ENCODE results near the gene RNF121. TPM values are rescaled to one million over a fixed set of nuclear protein-coding genes. Genes with fewer than 3 reads are reported as not detected.

RNF121 gene
- total and polyA plus RNA-seq, 2 of the 4 experiments (the other 2 are of a cell fraction), result 43.4 to 88.7 TPM

GRCh38 chr11:72024069-72024754 lies 95.4 kb downstream of the RNF121 start:
- ATAC-seq (ENCODE audit: low read depth) (no peak), DNase-seq (no peak)
- Histone ChIP-seq H3K9me1 (ENCODE audit: insufficient read depth, low read length) (no peaks in the 10 kb centered on the region), H3K9me3 (ENCODE audit: control insufficient read depth, insufficient read depth, low read length) (no peaks in the 10 kb centered on the region), H3K27me3 (ENCODE audit: control insufficient read depth, insufficient read depth, low read length) (no peaks in the 10 kb centered on the region), H2AK9ac (replicated peaks; ENCODE audit: low read depth, low read length, poor library complexity) (no peak overlapping the region), H3K79me1 (ENCODE audit: low read depth in 1 of 2, low read length in 2 of 2) (peaks cover 62 to 69% of the 10 kb centered on the region in 2 experiments), H3K4ac (ENCODE audit: low read depth, low read length) (peak overlapping the region; percentile 28; the same call in 1 of the 2 replicates), H3K14ac (replicated peaks; ENCODE audit: low read depth, low read length) (no peak overlapping the region), H4K5ac (ENCODE audit: low read depth, low read length) (no peak overlapping the region), H3K27ac (ENCODE audit: insufficient read depth, low read length) (no peak overlapping the region; the same call in 1 of the 2 replicates), H2AFZ (replicated peaks; ENCODE audit: low read length, poor library complexity) (no peak overlapping the region), H3K4me2 (ENCODE audit: low read depth, low read length) (no peak overlapping the region), H3K23ac (ENCODE audit: low read depth, low read length) (0 out of 2 replicates have a peak overlapping the region, but pooled peaks have one; percentile 54), H3K18ac (ENCODE audit: low read depth, low read length) (no peak overlapping the region), H3K4me1 (ENCODE audit: control insufficient read depth, insufficient read depth, low read length) (peaks cover 9% of the 10 kb centered on the region), H3K56ac (ENCODE audit: extremely low read depth, insufficient read depth, low read length) (no peak overlapping the region), H2BK20ac (ENCODE audit: low read depth, low read length) (no peak overlapping the region), H2BK120ac (ENCODE audit: low read depth, low read length) (no peak overlapping the region), H2AK5ac (ENCODE audit: low read depth, low read length) (0 out of 2 replicates have a peak overlapping the region, but pooled peaks have one; percentile 14), H3K4me3 (ENCODE audit: insufficient read depth, low read depth, low read length) (no peak overlapping the region), H2BK5ac (ENCODE audit: low read depth, low read length, poor library complexity, severe bottlenecking) (peak overlapping the region; percentile 28), H4K8ac (ENCODE audit: low read depth in 2 of 2, low read length in 2 of 2) (no peak overlapping the region), H3K36me3 (ENCODE audit: control insufficient read depth, insufficient read depth, low read length) (peaks cover 72% of the 10 kb centered on the region), H4K91ac (ENCODE audit: insufficient read depth, low read depth, low read length) (no peak overlapping the region), H4K20me1 (ENCODE audit: insufficient read depth, low read length) (peaks cover 24% of the 10 kb centered on the region), H2BK15ac (ENCODE audit: low read depth, low read length) (no peak overlapping the region; the same call in 2 of the 3 replicates), H3K9ac (ENCODE audit: low read depth, low read length) (no peak overlapping the region)
- no TSS peak for BruUV-seq (replicated peaks)
- ChIA-PET CTCF (interaction anchor here (0.5 to 2.7 kb wide), 16 partner anchors 9 to 406 kb away, joined by 3 to 37 read pairs (median 6); partner anchors contain the start of gene ANAPC15), POLR2A (ENCODE audit: unreplicated experiment) (no interaction called here)
- dilution Hi-C loops (cut with HindIII; ENCODE audit: low sequenced_read_pairs, unreplicated experiment), result no loop called here
- intact Hi-C loops (cut with micrococcal nuclease), result no loop called here
- in situ Hi-C loops (cut with MboI; ENCODE audit: low sequenced_read_pairs), result loop anchor here (5.0 to 10.0 kb wide), 3 partner anchors 71 to 408 kb away; partner anchors contain the start of gene CLPB
- WGBS, 2 experiments (ENCODE audit: extremely low coverage in 2 of 2, insufficient read length in 1 of 2), result no CpG with 5 or more reads among the region's 5 CpGs
- TF ChIP-seq POLR2A (IDR thresholded peaks at IDR 0.05; ENCODE audit: low read depth, low read length) (no peak), MAFK (IDR thresholded peaks at IDR 0.05; ENCODE audit: low read depth, low read length) (peak; percentile 69)
